ENCODE measurements around the gene CCSER2.

GRCh38 chr10:84424731-84425167 is 96.4 kb downstream of the CCSER2 start:
- TF ChIP-seq EP300 (IDR thresholded peaks at IDR 0.05) (no peak), POLR2A (IDR thresholded peaks at IDR 0.05) (peak in 1 of 4 donors; percentile 16)
